ENCODE results near the gene WFS1. TPM values are rescaled to one million over a fixed set of nuclear protein-coding genes. Genes with fewer than 3 reads are reported as not detected.

Gene WFS1
- total RNA-seq, 4 donors from 2014 or later, result 35.9 to 91.3 (median 38.2) TPM

DNA sequence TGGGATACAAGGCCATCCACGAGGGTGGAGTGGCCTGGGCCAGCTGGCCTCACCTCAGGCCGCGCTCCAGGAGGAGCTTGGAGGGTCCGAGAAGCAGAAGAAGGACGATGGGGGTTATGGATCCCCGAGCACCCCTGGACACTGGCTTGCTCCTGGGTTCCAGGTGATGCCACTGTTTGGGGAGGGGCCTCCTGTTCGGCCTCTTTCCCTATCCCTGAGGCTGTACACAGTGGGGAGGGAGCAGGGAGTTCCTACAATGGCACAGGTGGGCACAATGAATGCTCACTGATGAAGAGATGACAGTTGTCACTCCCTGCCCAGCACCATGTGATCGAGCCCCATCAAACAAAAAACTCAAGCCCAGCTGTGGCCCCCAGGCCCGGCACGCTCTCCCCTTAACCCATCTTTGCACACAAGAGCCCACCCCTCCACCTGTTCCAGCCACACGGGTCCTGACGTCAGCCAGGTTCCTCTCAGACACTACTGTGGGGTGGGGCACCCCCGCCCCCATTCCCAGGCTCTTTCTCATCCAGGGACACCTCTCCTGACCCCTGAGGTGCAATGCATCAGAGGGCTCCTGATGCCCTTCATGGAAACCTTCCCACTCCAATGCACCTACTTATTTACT is 70.3 kb downstream of the WFS1 start:
- no peak for ATAC-seq (ENCODE audit: low FRiP score)
- no peak for DNase-seq (ENCODE audit: low spot score)
- TF ChIP-seq CTCF (IDR thresholded peaks at IDR 0.05), result no peak

DNA sequence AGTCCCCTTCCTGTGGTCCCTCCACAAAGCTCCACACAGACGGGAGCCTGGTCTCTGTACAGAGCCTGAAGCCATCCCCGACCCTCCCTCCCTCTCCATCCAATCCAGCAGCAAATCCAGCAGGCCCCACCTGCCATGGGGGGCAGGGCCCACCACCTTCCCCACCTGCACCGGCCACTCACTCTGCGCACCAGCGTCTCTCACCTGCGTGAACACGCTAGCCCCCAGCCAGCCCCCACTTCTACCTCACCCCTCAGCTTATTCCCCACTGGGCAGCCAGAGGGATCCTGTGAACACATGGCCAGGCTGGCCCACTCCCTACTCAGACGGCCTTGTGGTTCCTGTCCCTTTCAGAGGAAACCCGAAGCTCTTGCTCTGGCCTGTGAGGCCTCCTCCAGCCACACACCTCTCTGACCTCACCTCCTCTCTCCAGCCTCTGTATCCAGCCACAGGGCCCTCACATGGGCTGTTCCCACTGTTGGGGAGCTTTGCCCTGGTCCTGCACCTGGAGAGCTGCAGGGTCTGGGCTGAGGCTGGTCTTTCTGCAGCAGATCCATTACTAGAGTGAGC is 70.9 kb downstream of the WFS1 start:
- ATAC-seq (ENCODE audit: low FRiP score) (no peak), DNase-seq (ENCODE audit: low spot score) (no peak)
- no peak for TF ChIP-seq CTCF (IDR thresholded peaks at IDR 0.05)

DNA sequence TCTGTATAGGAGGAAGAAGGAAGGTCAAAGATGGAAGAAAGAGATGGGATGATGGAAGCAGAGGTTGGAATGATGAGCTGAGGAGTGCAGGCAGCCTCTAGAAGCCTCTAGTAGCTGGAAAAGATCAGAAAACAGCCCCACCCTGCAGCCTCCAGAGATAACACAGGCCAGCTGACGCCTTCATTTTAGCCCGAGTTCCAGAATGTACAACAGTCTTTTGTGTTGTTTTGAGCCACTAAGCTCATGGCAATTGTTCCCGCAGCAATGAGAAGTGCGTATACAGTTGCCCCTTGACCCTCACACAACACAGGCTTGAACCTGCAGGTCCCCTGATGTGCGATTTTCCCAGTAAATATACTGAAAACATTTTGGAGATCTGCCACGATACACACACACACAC is 72.0 kb downstream of the WFS1 start:
- DNase-seq (ENCODE audit: low spot score) (no peak), ATAC-seq (ENCODE audit: low FRiP score) (no peak)
- TF ChIP-seq CTCF (IDR thresholded peaks at IDR 0.05), result no peak

DNA sequence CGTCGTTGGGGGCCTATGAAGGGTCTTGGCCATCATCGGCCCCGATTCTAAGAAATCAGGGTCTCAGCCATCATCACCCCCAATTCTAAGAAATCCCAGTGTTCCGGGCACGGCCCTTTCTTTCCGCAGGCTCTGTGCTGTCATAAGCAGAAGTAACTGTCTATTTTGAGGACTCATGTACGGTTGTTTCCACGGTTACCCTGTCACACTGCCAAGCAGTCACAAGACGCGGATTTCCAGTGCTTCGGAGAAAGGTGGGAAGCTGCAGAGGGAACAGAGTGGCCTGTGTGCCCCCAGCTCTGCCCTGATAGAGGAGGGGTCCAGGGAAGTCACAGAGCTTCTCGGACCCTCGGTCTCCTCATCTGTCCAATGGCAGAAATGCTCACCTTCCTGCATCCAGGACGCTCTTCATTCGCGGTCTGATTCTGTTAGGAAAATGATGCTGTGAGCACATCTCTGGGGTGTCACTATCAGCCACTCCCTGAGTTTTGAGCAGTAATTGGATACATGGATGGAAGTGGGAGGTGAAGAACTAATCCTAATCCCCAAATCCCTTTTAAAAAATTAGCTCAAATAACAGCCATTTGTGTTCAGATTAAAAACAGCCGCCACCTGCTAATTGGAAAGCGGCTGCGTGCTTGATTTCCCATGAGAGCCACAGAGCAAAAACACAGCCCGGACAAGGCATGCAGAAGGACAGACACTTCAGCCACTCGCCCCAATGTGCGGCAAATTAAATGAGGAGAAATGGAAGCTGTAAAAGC is 73.1 kb downstream of the WFS1 start:
- DNase-seq (ENCODE audit: low spot score), result no peak
- no peak for TF ChIP-seq CTCF (IDR thresholded peaks at IDR 0.05)
- no peak for ATAC-seq (ENCODE audit: low FRiP score)

GRCh38 chr4:6343939-6344408 is 74.3 kb downstream of the WFS1 start:
- DNase-seq (ENCODE audit: low spot score), result no peak

GRCh38 chr4:6345096-6345830 is 75.6 kb downstream of the WFS1 start:
- no peak for TF ChIP-seq CTCF (IDR thresholded peaks at IDR 0.05)
- ATAC-seq (ENCODE audit: low FRiP score), result no peak
- DNase-seq (ENCODE audit: low spot score), result no peak

More at GRCh38 chr4:6343939-6344408, 74.3 kb downstream of the WFS1 start:
- TF ChIP-seq CTCF (IDR thresholded peaks at IDR 0.05), result no peak
- ATAC-seq (ENCODE audit: low FRiP score), result no peak

Measured in omental fat pad (tissue), 4 donors.